Activated CD4-positive, alpha-beta T cell treated with anti-CD3 and anti-CD28 coated beads, Interleukin-2, amount 10 ng/mL, durations not matched to agents 24 days and 14 days (primary cell): Measurements from ENCODE around the gene BCKDK. TPM values are rescaled to one million over a fixed set of nuclear protein-coding genes. Genes with fewer than 3 reads are reported as not detected.
A peak's percentile ranks its signal among the peaks of the same experiment; 100 is the strongest.

Experiments used
- DNase-seq: peaks from one replicate; pipeline ENCODE4 v3.0.0; 2022
- H3K27ac Mint-ChIP-seq: one replicate; pipeline ENCODE4 v1.8.0; 2022; ENCODE audit warnings: mild to moderate bottlenecking, mixed read lengths
- H3K27me3 Mint-ChIP-seq: one replicate; pipeline ENCODE4 v1.8.0; 2022; ENCODE audit warnings: mixed read lengths
- H3K36me3 Mint-ChIP-seq: one replicate; pipeline ENCODE4 v1.8.0; 2022; ENCODE audit warnings: low read depth, mild to moderate bottlenecking, mixed read lengths
- H3K4me1 Mint-ChIP-seq: one replicate; pipeline ENCODE4 v1.8.0; 2021; ENCODE audit warnings: mixed read lengths
- H3K4me3 Mint-ChIP-seq: one replicate; pipeline ENCODE4 v1.8.0; 2022; ENCODE audit warnings: mild to moderate bottlenecking, moderate library complexity, mixed read lengths
- H3K9me3 Mint-ChIP-seq: one replicate; pipeline ENCODE4 v1.8.0; 2021; ENCODE audit warnings: mixed read lengths
- intact Hi-C: fragments of 100-400 bp; cut with micrococcal nuclease; formaldehyde crosslinking; loops from one replicate; pipeline ENCODE4 v1.15.1; 2023
- total RNA-seq: library from RNA; stranded (reverse); gene quantifications from 2 replicates; pipeline ENCODE4 v1.2.3, GENCODE V29; 2022

Gene BCKDK
- total RNA-seq, 1 donor from 2014 or later = 44.3 TPM

DNA sequence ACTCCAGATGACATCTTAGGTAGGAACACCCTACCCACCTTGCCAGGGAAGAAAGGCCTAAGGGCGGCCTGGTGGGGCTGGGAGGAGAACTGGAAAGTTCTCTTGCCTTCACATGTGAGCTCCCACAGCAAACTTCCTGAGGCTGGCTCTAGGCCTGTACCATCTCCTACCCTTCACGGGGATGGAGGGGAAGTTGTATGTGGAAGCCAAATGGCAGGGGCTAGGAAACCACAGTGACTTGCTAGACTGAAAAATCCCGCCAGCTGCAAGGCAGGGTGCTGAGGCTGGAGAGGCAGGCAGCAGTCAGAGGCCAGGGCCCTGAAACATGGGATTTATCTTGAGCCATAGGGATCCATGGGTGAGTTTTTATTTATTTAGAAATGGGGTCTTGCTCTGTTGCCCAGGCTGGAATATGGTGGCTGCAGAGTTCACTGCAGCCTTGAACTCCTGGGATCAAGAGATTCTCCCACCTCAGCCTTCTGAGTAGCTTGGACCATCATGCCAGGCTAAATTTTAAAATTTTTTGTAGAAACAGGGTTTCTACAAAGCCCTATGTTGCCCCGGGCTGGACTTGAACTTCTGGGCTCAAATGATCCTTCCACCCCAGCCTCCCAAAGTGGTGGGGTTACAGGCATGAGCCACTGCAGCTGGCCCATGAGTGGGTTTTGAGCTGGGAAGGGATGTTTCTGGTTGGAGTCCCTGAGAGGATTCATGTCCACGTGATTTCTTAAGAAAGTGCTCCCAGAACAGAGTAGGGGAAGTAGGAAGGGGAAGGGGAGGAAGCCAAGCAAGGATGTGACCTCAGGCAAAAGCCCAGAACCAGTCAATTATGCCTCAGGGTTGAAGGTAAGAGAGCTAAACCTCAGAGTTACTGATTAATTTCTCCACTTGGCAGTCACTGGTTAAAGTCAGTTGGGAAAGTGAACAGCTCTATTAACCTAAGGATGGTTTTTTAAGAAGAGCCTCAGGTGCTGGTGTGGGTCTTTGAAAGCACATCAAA lies 5.2 kb downstream of the BCKDK start:
- H3K27ac Mint-ChIP-seq = peak overlapping the region; percentile 71
- H3K4me1 Mint-ChIP-seq = peaks cover 18% of the 10 kb centered on the region
- no peaks in the 10 kb centered on the region for H3K27me3 Mint-ChIP-seq
- no peaks in the 10 kb centered on the region for H3K9me3 Mint-ChIP-seq
- intact Hi-C loops = no loop called here
- no peak for DNase-seq
- no peak overlapping the region for H3K4me3 Mint-ChIP-seq
- peaks cover 33% of the 10 kb centered on the region for H3K36me3 Mint-ChIP-seq

DNA sequence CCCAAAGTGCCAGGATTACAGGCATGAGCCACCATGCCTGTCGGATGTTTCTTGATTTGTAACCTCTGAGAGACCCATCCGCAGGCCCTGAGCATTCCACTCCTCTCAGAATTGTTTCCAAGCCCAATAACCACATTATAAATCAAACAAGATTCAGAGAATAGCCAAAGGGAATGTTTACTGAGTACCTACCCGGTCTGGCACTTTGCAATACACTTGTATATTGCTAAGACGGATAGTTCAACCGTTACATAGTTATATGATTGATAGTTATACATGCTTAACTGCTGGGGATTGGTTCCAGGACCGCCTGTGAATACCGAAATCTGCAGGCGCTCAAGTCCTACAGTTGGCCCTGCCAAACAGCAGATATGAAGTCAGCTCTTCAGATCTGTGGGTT lies 6.3 kb downstream of the BCKDK start:
- Mint-ChIP-seq H3K27ac (peak overlapping the region; percentile 34), H3K36me3 (peaks cover 32% of the 10 kb centered on the region), H3K4me3 (no peak overlapping the region), H3K4me1 (peaks cover 19% of the 10 kb centered on the region), H3K27me3 (no peaks in the 10 kb centered on the region), H3K9me3 (no peaks in the 10 kb centered on the region)
- DNase-seq = no peak
- intact Hi-C loops = no loop called here

DNA sequence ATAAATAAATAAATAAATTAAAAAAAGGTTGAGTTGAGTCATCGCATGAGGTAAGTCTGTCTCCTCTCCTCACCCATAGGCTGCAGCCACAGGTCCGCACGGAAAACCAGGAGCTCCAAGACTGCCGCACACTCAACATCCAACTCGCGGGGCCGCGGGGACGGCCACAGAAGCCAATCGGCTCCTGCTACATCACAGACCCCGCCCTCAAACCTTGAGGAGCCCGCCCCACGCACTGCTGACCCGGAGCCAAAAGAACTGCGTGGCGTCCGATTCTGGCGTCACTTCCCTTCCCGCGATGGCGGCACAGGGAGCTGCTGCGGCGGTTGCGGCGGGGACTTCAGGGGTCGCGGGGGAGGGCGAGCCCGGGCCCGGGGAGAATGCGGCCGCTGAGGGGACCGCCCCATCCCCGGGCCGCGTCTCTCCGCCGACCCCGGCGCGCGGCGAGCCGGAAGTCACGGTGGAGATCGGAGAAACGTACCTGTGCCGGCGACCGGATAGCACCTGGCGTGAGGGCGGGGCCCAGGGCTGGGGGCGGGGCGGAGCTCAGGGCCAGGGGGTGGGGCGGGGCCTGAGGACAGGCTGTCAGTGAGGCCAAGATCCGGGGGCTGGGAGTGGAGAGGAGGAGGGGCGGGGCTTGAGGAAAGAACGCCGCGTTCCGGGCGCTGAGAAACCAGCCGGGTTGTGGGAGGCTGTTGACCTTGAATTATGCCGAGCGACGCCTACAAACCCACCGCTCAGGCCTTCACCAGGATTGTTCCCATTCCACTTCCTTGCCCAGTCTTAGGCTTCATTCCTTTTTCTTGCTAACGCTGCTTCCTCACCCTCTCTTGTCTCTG lies 9.4 kb downstream of the BCKDK start, which contains the start of gene KAT8:
Gene KAT8 (plus strand): TSS at position 281 of the 839 bp plus-strand sequence. CDS start 18 bp downstream, at position 299.
- intact Hi-C loops = loop anchor here (1.0 to 5.0 kb wide), 6 partner anchors 25 to 195 kb away; partner anchors contain the start of genes SETD1A, STX4, ZNF646 and ZNF668
- Mint-ChIP-seq H3K9me3 (no peaks in the 10 kb centered on the region), H3K27ac (peak within 1 kb of the TSS; percentile 89), H3K27me3 (no peaks in the 10 kb centered on the region), H3K36me3 (peaks cover 34% of the 10 kb centered on the region), H3K4me3 (peak within 1 kb of the TSS; percentile 88), H3K4me1 (peaks cover 11% of the 10 kb centered on the region)
- peak; percentile 99 for DNase-seq

DNA sequence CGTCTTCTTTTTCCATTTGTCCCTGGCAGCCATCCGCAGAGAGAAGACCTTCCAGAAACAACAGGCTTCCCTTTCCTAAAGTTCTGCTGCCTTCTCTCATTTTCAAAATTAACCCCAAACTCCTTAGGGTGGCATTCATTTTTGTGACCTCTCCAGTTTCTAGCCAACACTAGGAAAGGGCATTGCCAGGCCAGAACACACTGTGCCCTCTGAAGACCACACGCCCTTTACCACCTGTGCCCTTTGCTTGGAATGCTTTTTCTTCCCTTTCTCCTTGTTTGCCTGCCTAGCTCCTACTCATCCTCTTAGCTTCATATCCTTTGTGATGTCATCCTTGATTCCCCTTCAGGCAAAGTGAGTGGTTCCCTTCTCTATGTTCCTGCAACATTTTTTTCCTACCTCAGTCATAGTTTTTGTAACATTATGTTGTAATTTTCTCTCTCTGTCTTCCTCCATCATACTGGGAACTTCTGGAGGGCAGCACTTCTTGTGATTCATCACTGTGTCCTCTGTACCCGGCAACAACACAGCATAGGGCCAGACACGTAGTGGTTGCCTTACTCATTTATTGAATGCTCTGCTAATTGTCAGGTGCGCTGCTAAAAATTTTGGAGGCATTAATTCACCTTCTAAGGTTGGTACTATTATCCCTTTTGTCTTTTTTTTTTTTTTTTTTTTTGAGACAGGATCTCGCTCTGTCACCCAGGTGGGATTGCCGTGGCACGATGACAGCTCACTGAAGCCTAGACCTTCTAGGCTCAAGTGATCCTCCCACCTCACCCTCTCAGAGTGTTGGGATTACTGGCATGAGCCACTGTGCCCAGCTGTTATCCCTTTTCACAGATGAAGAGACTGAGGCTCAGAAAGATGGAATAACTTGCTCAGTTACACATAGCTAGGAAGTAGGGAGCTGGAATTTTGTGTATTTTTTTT lies 10.3 kb downstream of the BCKDK start:
- peaks cover 32% of the 10 kb centered on the region for H3K36me3 Mint-ChIP-seq
- H3K27ac Mint-ChIP-seq = peak overlapping the region; percentile 89
- H3K4me3 Mint-ChIP-seq = peak overlapping the region; percentile 88
- no peaks in the 10 kb centered on the region for H3K9me3 Mint-ChIP-seq
- H3K27me3 Mint-ChIP-seq = no peaks in the 10 kb centered on the region
- DNase-seq = no peak
- intact Hi-C loops = loop anchor here (5.0 kb wide), 1 partner anchor 161 kb away; the partner anchor contains the start of gene SETD1A
- peaks cover 11% of the 10 kb centered on the region for H3K4me1 Mint-ChIP-seq

DNA sequence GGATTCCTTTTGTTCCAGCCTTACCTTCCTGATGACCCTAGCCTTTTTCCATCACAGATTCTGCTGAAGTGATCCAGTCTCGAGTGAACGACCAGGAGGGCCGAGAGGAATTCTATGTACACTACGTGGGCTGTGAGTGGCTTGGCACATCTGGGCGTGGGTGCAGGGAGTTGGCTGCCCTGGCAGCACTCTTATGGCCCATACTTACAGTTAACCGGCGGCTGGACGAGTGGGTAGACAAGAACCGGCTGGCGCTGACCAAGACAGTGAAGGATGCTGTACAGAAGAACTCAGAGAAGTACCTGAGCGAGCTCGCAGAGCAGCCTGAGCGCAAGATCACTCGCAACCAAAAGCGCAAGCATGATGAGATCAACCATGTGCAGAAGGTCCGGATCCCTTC lies 11.9 kb downstream of the BCKDK start:
- no peak for DNase-seq
- H3K36me3 Mint-ChIP-seq = peaks cover 35% of the 10 kb centered on the region
- H3K4me1 Mint-ChIP-seq = peaks cover 8% of the 10 kb centered on the region
- no peaks in the 10 kb centered on the region for H3K9me3 Mint-ChIP-seq
- H3K27me3 Mint-ChIP-seq = no peaks in the 10 kb centered on the region
- H3K27ac Mint-ChIP-seq = no peak overlapping the region
- H3K4me3 Mint-ChIP-seq = no peak overlapping the region
- intact Hi-C loops = no loop called here

DNA sequence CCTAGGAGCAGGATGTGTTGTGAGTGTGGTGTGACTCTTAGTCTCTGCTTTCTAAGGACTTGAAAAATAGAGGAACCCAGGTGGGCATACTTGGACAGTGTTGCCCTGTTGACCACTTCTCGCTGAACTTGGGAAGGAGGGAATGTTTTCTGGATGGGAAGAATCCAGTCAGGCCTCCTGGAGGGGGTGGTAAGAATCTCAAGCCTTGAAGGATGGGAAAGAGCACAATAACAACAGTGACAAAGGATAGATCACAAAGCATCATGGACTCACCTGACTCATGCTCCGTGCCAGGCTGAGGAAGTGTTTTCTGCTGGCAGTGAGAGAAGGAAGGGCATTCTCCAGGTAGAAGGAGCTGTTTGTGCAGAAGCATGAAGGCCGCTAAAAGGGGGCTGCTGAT lies 17.7 kb downstream of the BCKDK start:
- H3K27ac Mint-ChIP-seq = no peak overlapping the region
- no peaks in the 10 kb centered on the region for H3K9me3 Mint-ChIP-seq
- H3K36me3 Mint-ChIP-seq = peaks cover 46% of the 10 kb centered on the region
- intact Hi-C loops = no loop called here
- H3K27me3 Mint-ChIP-seq = no peaks in the 10 kb centered on the region
- no peak for DNase-seq
- no peak overlapping the region for H3K4me3 Mint-ChIP-seq
- H3K4me1 Mint-ChIP-seq = peaks cover 6% of the 10 kb centered on the region

DNA sequence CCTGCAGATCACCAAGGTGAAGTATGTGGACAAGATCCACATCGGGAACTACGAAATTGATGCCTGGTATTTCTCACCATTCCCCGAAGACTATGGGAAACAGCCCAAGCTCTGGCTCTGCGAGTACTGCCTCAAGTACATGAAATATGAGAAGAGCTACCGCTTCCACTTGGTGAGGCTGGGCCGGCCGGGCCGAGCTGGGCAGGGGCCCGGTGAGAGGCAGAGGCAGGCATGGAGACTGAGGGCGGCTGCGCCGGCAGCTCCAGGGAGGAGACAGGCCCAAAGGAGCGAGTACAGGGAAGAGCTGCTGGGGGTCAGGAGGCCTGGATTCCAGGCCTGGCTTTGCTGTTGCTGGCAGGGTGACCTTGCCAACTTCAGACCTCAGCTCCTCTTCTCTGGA lies 19.0 kb downstream of the BCKDK start:
- Mint-ChIP-seq H3K27ac (no peak overlapping the region), H3K9me3 (no peaks in the 10 kb centered on the region), H3K4me3 (no peak overlapping the region), H3K36me3 (peaks cover 40% of the 10 kb centered on the region), H3K4me1 (peaks cover 6% of the 10 kb centered on the region), H3K27me3 (no peaks in the 10 kb centered on the region)
- DNase-seq = no peak
- intact Hi-C loops = no loop called here

DNA sequence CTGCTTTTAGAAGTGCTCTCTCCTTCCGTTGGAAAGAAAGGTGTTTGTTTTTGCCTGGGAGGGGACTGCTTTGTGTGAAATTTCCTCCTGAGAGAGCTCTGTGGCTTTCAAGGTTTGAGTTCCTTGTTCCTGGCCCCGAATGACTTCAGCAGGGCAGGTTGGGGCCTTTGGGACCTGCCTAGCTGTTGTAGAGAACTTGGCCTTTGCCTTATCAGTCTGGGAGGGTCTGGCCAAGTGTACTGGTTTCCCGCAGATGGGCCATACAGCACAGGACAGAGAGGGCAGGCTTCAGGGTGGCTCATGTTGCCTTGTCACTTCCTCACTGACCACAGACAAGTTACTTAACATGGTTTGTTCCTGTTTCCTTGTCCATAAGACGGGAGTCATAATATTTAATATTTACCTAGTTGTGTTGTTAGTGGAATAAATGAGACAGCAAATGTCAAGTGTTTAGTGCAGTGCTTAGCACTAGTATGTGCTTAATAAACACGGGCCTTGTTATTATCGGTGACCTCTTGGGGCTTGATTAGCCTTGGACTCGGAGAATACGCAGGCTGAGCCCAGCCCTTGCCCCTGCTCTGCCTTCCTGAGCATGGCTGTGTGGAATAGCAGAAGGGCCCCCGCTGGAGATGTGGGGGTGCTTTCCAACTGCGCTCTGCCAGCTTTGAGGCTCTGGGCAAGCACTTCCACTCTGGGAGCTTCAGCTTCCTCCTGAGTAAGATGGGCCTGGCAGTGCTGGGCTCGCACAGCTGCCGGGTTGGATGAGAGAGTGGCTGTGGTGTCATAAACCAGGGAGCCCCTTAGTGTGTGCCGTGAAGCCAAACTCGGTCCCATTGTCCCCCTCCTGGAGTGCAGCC lies 20.8 kb downstream of the BCKDK start:
- DNase-seq = no peak
- intact Hi-C loops = no loop called here

DNA sequence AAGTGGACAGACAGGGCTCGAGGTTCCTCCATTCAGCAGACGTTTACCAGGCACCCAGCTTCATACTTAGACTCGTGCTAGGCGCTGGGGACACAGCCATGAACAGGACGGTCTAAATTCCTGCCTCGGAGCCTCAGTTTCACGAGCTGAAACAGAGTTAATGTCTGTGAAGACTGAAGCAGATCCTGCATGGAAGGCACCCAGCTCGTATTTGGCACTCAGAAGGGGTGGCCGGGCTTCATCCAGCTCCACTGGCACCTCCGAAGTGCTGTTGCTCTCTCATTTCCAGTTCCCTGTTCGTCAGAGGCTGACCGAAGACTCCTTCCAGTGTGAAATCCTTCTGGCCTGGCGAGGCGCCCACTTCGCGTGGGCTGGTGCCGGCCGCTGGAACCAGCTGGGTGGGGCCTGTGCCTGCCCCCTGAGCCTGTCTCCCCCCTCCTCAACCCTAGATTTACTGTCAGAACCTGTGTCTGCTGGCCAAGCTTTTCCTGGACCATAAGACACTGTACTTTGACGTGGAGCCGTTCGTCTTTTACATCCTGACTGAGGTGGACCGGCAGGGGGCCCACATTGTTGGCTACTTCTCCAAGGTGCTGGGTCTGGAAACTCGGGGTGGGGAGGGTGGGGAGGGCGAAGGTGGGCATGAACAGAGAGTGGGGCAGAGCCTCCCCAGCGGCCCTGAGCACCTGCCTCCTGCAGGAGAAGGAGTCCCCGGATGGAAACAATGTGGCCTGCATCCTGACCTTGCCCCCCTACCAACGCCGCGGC lies 21.6 kb downstream of the BCKDK start:
- no peak for DNase-seq
- peaks cover 6% of the 10 kb centered on the region for H3K4me1 Mint-ChIP-seq
- H3K4me3 Mint-ChIP-seq = no peak overlapping the region
- intact Hi-C loops = no loop called here
- no peaks in the 10 kb centered on the region for H3K9me3 Mint-ChIP-seq
- peaks cover 32% of the 10 kb centered on the region for H3K36me3 Mint-ChIP-seq
- no peaks in the 10 kb centered on the region for H3K27me3 Mint-ChIP-seq
- no peak overlapping the region for H3K27ac Mint-ChIP-seq

More for the DNA sequence above, 20.8 kb downstream of the BCKDK start:
- Mint-ChIP-seq H3K36me3 (peaks cover 36% of the 10 kb centered on the region), H3K27ac (peak overlapping the region; percentile 69), H3K9me3 (no peaks in the 10 kb centered on the region), H3K4me3 (no peak overlapping the region), H3K27me3 (no peaks in the 10 kb centered on the region), H3K4me1 (peaks cover 6% of the 10 kb centered on the region)

DNA sequence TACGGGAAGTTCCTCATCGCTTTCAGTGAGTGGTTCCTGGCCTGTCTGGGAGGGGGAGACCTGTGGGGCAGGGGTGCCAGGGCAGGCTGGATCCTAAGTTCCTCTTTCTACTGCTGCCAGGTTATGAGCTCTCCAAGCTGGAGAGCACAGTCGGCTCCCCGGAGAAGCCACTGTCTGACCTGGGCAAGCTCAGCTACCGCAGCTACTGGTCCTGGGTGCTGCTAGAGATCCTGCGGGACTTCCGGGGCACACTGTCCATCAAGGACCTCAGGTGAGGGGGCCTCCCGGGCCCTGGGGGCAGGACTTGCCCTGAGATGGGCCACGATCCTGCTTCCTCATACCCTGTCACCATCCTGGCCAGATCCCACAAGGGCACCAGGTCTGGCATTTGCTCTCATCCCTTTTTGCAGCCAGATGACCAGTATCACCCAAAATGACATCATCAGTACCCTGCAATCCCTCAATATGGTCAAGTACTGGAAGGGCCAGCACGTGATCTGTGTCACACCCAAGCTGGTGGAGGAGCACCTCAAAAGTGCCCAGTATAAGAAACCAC lies 22.2 kb downstream of the BCKDK start:
- Mint-ChIP-seq H3K27me3 (no peaks in the 10 kb centered on the region), H3K9me3 (no peaks in the 10 kb centered on the region), H3K4me1 (peaks cover 6% of the 10 kb centered on the region), H3K27ac (no peak overlapping the region), H3K4me3 (no peak overlapping the region), H3K36me3 (peaks cover 30% of the 10 kb centered on the region)
- intact Hi-C loops = no loop called here
- DNase-seq = no peak

DNA sequence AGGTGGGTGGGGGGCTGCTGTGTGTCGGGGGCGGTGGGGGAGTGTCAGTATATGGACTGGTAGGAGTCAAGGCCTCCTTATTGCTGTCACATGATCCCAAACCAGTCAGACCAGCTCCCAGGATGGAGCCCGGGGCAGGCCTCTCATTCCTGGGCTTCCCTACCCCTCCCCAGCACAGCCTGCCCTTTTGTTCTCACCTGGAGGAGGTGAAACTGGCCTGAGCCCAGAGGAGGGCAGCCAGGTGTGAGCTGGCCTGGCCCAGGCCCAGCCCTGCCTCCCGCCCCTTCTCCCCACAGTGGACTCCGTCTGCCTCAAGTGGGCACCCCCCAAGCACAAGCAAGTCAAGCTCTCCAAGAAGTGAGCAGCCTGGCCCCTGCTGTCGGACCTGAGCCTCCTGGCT lies 22.7 kb downstream of the BCKDK start:
- Mint-ChIP-seq H3K4me1 (peaks cover 6% of the 10 kb centered on the region), H3K36me3 (peaks cover 26% of the 10 kb centered on the region), H3K4me3 (no peak overlapping the region), H3K27me3 (no peaks in the 10 kb centered on the region), H3K27ac (no peak overlapping the region), H3K9me3 (no peaks in the 10 kb centered on the region)
- DNase-seq = no peak
- intact Hi-C loops = no loop called here
